H1 (cell line): Measurements from ENCODE around the gene KCNC1.

Experiments used
- CBX5 ChIP-seq: fragments of 300-800, 300-1000 bp; sonication (generic); IDR thresholded peaks from 2 replicates; pipeline ENCODE4 v1.7.1; 2016; ENCODE audit warnings: antibody characterized with exemption, low read length, low read depth
- CTCF ChIP-seq, 3 experiments: IDR thresholded peaks; 1 replicate in 2 of 3; 2 replicates in 1 of 3; pipeline versions ENCODE4 v1.5.1 to v1.6.1; 2011; ENCODE audit warnings: low read length in 3 of 3, mild to moderate bottlenecking in 3 of 3, inconsistent platforms in 2 of 3, low read depth in 1 of 3, moderate library complexity in 1 of 3; ENCODE audit not compliant: insufficient read depth in 1 of 3; ENCODE audit errors: control extremely low read depth in 1 of 3
- KDM1A ChIP-seq: fragments of 200-600, 300-600 bp; sonication (generic); IDR thresholded peaks from 2 replicates; pipeline ENCODE4 v1.7.1; 2016; ENCODE audit warnings: mild to moderate bottlenecking, low read length, borderline replicate concordance
- POLR2A ChIP-seq, 2 experiments: IDR thresholded peaks; 1 replicate in 1 of 2; 2 replicates in 1 of 2; pipeline ENCODE4 v1.6.1; 2011; ENCODE audit warnings: low read depth in 2 of 2, low read length in 2 of 2, mild to moderate bottlenecking in 2 of 2; ENCODE audit errors: control extremely low read depth in 1 of 2
- POLR2AphosphoS5 ChIP-seq: IDR thresholded peaks from 2 replicates; pipeline ENCODE4 v1.6.1; 2011; ENCODE audit warnings: low read depth, low read length
- TF ChIP-seq, protein P1 (sequence below): IDR thresholded peaks from 2 replicates; pipeline ENCODE4 v1.6.1; 2011; ENCODE audit warnings: low read length, improper control_type of control experiment

DNA sequence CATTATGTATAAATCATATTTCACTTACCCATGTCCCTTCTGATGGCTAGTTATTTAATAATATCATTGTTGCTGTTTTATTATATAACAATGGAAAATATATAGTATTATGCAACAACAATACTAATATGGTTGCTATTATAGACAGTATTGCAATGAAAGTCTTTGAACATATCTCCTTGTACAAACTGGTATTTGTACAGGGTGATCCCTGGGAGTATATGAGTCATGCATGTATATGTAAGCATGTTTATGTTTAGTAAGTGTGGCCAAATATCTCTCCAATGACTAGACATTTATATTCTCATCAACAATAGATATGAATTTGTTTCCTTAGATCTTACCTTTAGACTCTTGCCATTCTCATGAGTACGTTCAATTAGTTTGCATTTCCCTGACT lies 55.9 kb downstream of the KCNC1 start:
- TF ChIP-seq CBX5 = no peak
- no peak for TF ChIP-seq CTCF (IDR thresholded peaks at IDR 0.05; ENCODE audit: control extremely low read depth in 1 of 3, insufficient read depth in 1 of 3, low read depth in 1 of 3, low read length in 3 of 3)
- TF ChIP-seq POLR2A (IDR thresholded peaks at IDR 0.05; ENCODE audit: control extremely low read depth in 1 of 2, low read depth in 2 of 2, low read length in 2 of 2) = no peak
- TF ChIP-seq, protein P1, sequence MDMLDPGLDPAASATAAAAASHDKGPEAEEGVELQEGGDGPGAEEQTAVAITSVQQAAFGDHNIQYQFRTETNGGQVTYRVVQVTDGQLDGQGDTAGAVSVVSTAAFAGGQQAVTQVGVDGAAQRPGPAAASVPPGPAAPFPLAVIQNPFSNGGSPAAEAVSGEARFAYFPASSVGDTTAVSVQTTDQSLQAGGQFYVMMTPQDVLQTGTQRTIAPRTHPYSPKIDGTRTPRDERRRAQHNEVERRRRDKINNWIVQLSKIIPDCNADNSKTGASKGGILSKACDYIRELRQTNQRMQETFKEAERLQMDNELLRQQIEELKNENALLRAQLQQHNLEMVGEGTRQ = no peak
- TF ChIP-seq POLR2AphosphoS5 = no peak
- no peak for TF ChIP-seq KDM1A
